GM21529 (cell line): ENCODE measurements around the gene MDFIC2.

Experiments
- ATAC-seq: cut with Tn5 transposase; IDR thresholded peaks from one replicate; pipeline ENCODE4 v1.9.1; 2021; ENCODE audit not compliant: unreplicated experiment

Gene MDFIC2

GRCh38 chr3:70183781-70184504 lies 128.5 kb downstream of the MDFIC2 start:
- ATAC-seq: no peak

- no peak for ATAC-seq
Measured at GRCh38 chr3:70182166-70182565, 130.3 kb downstream of the MDFIC2 start.

GRCh38 chr3:70180664-70181063 lies 131.8 kb downstream of the MDFIC2 start:
- ATAC-seq: peak; percentile 53

- peak; percentile 69 for ATAC-seq
Measured at GRCh38 chr3:70179111-70179510, 133.3 kb downstream of the MDFIC2 start.

- no peak for ATAC-seq
Measured at GRCh38 chr3:70177881-70178645, 134.4 kb downstream of the MDFIC2 start.

GRCh38 chr3:70176224-70176623 lies 136.2 kb downstream of the MDFIC2 start:
- ATAC-seq: no peak

GRCh38 chr3:70156808-70157207 lies 155.6 kb downstream of the MDFIC2 start:
- no peak for ATAC-seq

GRCh38 chr3:70150599-70150998 lies 161.8 kb downstream of the MDFIC2 start:
- no peak for ATAC-seq

- no peak for ATAC-seq
Measured at GRCh38 chr3:70149714-70150400, 162.6 kb downstream of the MDFIC2 start.
